Neural progenitor cell (in vitro differentiated cells): ENCODE measurements around the gene MX2.

Experiments
- EZH2 ChIP-seq: fragments of 200-600 bp; sonication (generic); IDR thresholded peaks from 2 replicates; pipeline ENCODE4 v1.6.1; 2017; ENCODE audit warnings: antibody characterized with exemption, mild to moderate bottlenecking, moderate library complexity
- EZH2phosphoT487 ChIP-seq: fragments of 200-600 bp; sonication (generic); IDR thresholded peaks from 2 replicates; pipeline ENCODE4 v1.6.1; 2017; ENCODE audit warnings: antibody characterized with exemption
- TF ChIP-seq, protein P1 (sequence below): fragments of 200-600 bp; sonication (generic); IDR thresholded peaks from 2 replicates; pipeline ENCODE4 v1.5.1; 2017; ENCODE audit warnings: antibody characterized with exemption, mild to moderate bottlenecking

DNA sequence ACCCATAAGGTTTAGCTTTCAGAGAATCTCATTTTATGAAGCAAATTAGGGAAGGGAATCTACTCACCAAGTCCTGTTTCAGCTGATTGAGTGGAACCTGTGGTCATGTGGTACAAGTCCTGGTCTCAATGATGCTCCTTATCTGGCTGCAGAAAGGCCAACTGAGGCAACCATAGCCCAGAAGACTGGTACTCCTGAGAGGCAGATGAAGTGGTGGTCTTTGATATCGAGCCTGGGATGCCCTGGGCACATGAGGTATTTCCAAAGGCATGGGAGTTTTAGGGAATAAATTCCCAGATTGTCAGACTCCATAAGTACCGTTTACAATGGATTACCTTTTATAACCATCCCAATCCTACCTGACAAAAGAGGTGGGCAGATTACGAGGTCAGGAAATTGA lies 67.5 kb downstream of the MX2 start:
- TF ChIP-seq, protein P1, sequence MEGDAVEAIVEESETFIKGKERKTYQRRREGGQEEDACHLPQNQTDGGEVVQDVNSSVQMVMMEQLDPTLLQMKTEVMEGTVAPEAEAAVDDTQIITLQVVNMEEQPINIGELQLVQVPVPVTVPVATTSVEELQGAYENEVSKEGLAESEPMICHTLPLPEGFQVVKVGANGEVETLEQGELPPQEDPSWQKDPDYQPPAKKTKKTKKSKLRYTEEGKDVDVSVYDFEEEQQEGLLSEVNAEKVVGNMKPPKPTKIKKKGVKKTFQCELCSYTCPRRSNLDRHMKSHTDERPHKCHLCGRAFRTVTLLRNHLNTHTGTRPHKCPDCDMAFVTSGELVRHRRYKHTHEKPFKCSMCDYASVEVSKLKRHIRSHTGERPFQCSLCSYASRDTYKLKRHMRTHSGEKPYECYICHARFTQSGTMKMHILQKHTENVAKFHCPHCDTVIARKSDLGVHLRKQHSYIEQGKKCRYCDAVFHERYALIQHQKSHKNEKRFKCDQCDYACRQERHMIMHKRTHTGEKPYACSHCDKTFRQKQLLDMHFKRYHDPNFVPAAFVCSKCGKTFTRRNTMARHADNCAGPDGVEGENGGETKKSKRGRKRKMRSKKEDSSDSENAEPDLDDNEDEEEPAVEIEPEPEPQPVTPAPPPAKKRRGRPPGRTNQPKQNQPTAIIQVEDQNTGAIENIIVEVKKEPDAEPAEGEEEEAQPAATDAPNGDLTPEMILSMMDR = no peak
- TF ChIP-seq EZH2phosphoT487 = no peak
- no peak for TF ChIP-seq EZH2
